SU-DHL-6 (cell line): ENCODE data around the gene KLHDC8A.

Source experiments
- CTCF ChIP-seq: fragments of 200-600 bp; sonication (generic); IDR thresholded peaks from one replicate; pipeline ENCODE4 v1.5.1; 2017; ENCODE audit warnings: antibody characterized with exemption, mild to moderate bottlenecking, low read length, moderate library complexity; ENCODE audit not compliant: insufficient read depth, poor library complexity, severe bottlenecking
- EZH2phosphoT487 ChIP-seq: fragments of 200-600 bp; sonication (generic), shearing (Covaris generic); conservative IDR thresholded peaks from 2 replicates; pipeline ENCODE4 v1.6.1; 2018; ENCODE audit warnings: mild to moderate bottlenecking, antibody characterized with exemption, low read length, moderate library complexity, mixed read lengths

DNA sequence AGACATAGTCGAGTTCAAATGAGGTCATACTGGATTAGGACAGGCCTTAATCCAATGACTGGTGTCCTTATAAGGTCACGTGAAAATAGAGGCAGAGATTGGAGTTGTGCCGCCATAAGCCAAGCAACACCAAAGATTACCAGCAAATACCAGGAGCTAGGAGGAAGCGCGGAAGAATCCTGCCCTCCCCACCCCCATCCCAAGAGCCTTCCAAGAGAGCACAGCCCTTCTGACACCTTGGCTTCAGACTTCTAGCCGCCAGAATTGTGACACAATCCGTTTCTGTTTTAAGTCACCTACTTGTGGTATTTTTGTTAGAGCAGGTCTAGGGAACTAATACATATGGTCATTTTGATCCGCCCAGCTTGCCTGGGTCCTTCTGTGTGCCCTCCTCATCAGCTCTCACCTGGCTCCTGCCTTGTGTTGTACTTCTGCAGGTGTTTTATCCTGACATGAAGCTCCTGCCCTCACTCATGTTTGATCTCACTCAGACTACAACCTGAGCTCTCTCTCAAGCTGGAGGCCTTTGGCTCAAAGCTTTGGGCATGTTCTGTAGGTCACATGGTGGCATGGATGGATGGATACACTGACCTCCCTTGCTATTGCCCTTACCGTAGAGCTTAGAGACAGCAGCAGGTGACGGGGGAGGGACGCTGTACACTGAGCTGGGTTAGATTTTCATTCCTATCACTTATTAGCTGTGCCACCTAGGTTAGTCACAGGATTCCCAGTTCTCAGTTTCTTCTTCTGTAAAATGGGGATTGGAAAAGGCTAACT is 24.5 kb downstream of the KLHDC8A start:
- no peak for TF ChIP-seq CTCF
- no peak for TF ChIP-seq EZH2phosphoT487
